Stimulated activated CD8-positive, alpha-beta memory T cell treated with anti-CD3 and anti-CD28 coated beads, Interleukin-2, amount 100 ng/mL, for 1 hour (primary cell): ENCODE results near the gene S100A8.
"Not testable (repeated sequence)": the region's sequence is repeated elsewhere in the genome, so short reads cannot be mapped to it uniquely, and the experiment has no call there.

ENCODE experiments used
- DNase-seq, 2 donors: peaks; one replicate each; pipeline ENCODE4 v3.0.0-alpha.2; 2020; ENCODE audit warnings: low read depth in 2 of 2

Gene S100A8

DNA sequence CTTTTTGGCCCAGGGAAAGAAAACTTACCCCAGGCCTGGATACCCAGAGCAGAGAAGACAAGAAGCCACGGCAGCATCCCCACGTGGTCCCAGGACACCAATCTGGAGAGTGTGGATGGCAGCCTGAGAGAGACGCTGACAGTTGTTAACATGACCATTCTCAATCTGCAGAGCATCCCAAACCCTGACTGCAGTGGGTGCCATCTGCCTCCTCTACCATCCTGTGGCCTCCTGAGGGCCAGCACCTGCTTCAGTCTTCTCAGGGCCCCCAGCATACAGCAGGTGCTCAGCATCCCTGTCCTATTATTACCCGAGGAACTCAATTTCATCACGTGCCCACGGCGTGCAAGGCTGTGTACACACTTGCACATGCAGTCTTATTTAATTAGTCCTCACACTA, 43.0 kb downstream of the S100A8 start:
- no peak for DNase-seq

DNA sequence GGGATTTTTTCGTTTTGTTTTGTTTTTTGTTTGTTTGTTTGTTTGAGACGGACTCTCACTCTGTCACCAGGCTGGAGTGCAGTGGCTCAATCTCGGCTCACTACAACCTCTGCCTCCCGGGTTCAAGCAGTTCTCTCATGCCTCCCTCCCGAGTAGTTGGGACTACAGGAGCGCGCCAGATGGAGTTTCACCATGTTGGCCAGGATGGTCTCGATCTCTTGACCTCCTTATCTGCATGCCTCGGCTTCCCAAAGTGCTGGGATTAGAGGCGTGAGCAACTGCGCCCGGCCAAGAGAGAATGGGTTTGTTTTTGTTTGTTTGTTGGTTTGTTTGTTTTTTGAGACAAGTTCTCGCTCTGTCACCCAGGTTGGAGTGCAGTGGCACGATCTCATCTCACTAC, 43.8 kb downstream of the S100A8 start:
- DNase-seq = not testable (repeated sequence)

DNA sequence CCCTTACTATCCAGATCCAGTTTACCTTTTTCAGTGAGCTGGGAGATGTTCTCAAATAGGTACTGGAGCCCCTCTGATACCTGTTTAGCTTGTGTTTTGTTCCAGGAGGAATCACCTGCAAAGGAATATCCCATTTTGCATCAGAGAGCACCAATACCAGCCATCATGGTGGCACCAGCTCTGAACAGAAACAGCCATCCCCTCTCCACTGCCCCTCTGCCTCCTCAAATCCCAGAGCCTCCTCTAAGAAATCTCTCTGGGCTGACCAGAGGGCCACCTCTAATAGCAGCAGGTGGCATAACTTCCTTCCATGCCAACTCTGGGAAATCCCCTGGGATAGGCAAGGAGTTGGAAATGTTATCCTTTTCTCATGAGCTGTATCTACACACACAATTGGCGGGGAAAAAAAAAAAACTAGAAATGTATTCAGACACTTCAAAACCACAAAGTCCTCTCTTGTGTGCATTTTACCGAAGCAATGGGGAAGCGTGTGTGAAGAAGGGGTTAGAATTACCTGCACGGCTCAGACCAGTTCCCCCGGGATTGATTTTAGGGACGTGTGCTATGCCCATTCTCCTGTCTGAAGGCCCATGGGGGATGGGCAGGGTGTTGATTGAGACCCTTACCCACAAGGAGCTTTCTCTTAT, 44.7 kb downstream of the S100A8 start:
- DNase-seq = no peak

DNA sequence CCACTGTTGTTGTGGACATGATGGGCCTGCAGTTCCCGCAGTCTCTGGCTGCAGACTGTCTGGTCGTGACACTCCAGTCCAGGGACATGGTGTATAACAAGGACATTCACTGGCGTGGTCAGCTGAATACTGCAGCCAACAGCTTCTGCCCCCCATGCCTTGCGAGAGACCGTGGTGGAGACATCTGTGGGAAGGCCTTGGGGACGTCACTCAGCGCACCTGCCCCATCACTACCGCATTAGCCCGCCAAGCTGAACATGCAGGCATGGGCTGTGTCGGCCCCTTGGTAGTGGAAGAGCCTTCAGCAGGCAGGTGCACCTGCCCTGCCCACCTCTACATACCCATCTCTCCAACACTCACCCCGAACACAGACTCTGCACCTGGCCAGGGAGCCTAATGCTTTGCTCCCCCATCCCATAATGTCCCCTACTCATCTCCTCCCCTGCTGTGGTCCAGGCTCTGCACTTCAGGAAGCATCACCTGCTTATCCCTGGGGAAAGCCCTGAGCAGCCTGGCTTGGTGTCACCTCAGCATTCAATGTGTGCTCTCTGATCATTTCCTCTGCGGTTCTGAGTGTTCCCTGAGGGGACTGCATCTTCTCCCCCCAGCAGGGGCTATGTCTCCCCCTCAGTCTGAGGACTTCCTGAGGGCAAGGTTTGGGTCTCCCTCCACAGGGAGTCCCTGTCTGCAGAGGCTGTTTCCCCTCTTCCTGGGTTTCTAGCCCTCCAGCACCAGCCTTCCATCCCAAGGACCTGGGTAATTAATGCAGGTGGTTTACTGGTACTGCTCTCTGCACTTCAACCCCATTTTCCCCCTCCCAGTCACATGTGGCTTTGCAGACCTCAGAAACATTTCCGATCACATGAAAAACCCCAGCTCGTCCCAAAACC, 45.4 kb downstream of the S100A8 start:
- no peak for DNase-seq

DNA sequence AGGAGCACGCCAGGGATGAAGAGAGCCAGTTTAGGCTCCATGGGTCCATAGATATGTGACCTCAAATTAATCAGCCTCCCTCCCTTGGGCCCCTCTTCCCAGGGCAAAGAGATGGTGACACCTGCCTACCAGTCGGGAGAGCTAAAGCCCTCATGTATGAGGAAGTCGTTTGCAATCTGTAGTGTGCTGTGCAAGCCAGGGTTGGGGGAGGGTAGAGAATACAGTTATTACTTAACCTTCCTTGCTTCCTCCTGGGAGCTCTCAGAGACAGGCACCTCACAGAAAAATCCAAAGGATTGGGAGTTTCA, 46.2 kb downstream of the S100A8 start:
- no peak for DNase-seq

DNA sequence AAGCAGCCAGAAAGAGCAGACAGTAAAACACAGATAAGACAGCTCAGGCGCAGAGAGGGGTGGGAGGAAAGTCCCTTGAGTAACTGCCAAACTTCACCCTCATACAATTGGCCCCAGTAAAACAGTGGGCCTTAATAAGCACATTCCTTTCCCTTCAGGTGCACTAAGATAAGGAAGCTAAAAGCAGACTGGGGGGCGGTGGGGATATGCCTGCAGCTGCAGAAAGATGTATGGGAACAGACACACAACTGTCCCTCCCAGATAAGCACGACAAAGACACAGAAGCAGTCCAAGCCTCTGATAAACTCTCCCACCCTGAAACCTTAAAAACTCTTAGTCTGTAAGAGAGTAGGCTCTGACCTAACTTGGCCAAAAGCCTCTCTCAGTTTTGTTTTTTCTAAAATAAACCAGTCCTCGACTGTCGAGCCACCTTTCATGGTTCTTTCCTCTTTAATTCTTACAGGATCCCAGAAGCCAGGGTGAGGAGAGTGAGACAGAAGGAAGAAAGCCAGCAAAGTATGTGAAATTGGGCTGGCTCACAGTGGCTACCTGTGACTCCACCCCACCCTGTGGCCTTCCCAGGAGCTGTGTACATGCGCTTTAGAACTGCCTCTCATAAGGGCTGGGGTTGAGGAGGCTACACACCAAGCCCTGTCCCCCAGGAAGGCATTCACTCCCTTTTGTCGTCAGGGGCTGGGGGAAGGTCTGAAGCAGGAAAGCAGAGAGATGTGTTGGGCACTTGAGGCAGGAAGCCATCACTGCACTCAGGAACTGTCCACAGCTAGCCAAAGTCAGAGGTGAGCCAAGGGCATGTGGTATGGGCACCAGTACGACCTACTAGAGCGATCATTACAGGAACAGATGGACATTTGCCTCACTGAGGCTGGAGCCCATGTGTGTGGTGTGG, 46.8 kb downstream of the S100A8 start:
- DNase-seq = no peak

DNA sequence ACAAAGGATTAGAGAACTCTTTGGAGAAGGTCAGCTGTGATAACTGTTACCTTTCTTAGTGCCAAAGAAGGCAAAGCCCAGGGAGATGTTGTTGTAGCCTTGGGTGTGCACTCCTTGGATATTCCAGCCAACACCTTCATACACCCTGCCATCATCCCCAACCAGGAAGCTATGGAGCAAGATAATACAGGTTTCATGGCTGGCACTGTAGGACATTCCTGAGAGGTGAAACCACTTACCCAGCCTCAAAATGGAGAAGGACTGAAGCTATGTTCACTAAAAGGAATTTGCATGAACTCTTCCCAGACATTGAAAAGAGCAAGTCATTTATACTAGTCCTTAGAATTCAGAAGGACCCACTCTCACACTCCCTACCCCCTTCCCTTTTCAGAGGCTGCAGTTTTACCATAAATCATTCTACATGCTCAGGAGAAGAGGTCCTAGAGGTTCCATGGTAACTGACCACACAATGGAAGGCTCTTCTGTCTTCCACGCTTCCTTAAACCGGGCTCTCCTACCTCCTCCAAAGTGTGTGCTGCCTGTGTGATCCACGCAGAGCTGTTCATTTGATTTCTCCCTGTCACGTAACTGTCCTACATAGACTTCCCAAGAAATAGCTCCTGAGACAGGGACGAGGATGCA, 47.7 kb downstream of the S100A8 start:
- no peak for DNase-seq

DNA sequence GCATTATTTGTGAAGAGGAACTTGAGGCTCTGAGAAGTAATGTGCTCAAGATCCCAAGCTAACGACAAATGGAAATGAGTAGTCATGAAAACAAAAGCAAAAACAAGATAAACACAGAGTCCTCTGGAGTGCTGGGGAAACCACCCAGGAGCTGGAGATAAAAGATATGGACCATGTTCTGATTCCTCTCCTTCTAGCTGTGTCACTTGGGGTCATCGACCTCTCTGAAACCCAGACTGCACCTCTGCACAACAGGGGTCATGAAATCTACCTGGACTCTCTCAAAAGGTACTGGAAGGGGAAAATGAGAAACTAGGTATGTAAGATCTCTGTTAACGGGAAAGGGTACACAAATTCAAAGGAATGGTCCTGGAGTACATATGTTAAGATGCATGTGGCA, 48.7 kb downstream of the S100A8 start:
- no peak for DNase-seq

DNA sequence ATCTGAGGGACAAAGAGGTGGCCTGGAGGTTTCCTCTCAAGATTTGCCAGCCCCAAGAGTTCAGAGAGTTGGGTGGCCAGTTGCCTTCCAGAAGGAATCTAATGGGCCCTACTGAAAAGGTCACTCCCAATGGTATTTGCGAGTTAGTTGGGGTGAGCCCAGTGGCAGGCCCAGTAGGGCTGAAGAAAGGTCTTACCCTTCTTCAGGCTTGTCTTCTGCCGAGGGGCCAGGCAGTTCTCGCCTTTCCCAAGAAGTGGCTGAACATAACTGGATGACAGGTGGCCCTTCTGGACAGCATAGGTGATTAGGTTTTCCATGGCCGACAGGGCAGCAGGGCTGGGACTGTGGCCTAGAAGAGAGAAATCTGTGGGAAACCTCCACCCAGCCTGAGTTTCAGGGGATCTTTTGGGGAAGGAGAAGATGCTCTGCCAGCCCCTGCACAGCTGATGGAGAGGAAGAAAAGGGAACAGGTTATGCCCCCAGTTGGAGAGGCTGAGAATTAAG, 49.4 kb downstream of the S100A8 start:
- no peak for DNase-seq

DNA sequence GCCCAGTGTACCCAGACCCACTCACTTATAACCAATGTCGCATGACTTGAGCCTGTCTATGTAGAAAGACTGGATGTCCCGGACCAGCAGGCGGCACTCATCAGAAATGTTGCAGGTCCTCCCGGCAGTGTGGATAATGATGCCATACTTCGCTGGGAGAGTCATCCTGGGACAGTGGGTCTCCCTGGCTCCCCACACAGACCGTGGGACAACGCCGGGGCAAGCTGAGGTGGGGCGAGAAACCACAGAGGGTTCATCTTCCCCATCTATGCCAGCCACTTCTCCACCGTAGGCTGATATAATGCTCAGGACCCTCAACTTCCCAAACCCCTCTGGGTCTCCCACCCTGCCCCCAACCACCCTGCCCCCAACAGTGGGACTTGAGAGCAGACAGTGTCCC, 50.5 kb downstream of the S100A8 start:
- no peak for DNase-seq
